Measurements from ENCODE around the gene MYOM3. TPM values are rescaled to one million over a fixed set of nuclear protein-coding genes. Genes with fewer than 3 reads are reported as not detected.

Gene MYOM3
- total RNA-seq, 1 experiment from 2014 or later = 7.9 TPM

GRCh38 chr1:24084050-24084449, 27.9 kb downstream of the MYOM3 start:
- ChIA-PET POLR2A (no interaction called here), CTCF (no interaction called here), RAD21 (ENCODE audit: low non-redundant PET in 1 of 2, low total read pairs in 2 of 2, uncharacterized antibody in 2 of 2, unreplicated experiment in 2 of 2) (no interaction called here)
- Histone ChIP-seq H3K4me3 (replicated peaks in 1 of 2; ENCODE audit: low read depth in 1 of 2, low read length in 2 of 2) (no peak overlapping the region), H3K4me2 (ENCODE audit: low read length) (no peak overlapping the region), H4K20me1 (ENCODE audit: insufficient read depth) (no peaks in the 10 kb centered on the region), H3K9me2 (ENCODE audit: insufficient read depth) (no peaks in the 10 kb centered on the region), H3K4me1 (ENCODE audit: control insufficient read depth in 1 of 2, insufficient read depth in 2 of 2, low read length in 2 of 2) (no peaks in the 10 kb centered on the region), H2AFZ (ENCODE audit: low read depth, low read length, poor library complexity, severe bottlenecking) (no peak overlapping the region), H3K9me3 (ENCODE audit: control insufficient read depth in 1 of 2, insufficient read depth in 1 of 2, low read depth in 1 of 2, low read length in 2 of 2) (no peaks in the 10 kb centered on the region), H3K27ac (ENCODE audit: low read depth, low read length) (no peak overlapping the region), H3K9ac (ENCODE audit: low read length) (no peak overlapping the region), H3K27me3 (ENCODE audit: insufficient read depth, low read length) (no peaks in the 10 kb centered on the region), H3K36me3 (ENCODE audit: control insufficient read depth in 1 of 2, insufficient read depth in 2 of 2, low read length in 2 of 2) (no peaks in the 10 kb centered on the region), H3K79me2 (ENCODE audit: insufficient read depth, low read length) (no peaks in the 10 kb centered on the region)
- DNase-seq (ENCODE audit: low read depth, low spot score) = no peak
- ATAC-seq = no peak
- intact Hi-C loops (cut with micrococcal nuclease) = no loop called here
- TF ChIP-seq POLR2A (IDR thresholded peaks at IDR 0.05; ENCODE audit: borderline replicate concordance, extremely low read depth, insufficient read depth, insufficient read length) (no peak), EZH2phosphoT487 (IDR thresholded peaks at IDR 0.05; ENCODE audit: borderline replicate concordance) (no peak), SRF (IDR thresholded peaks at IDR 0.05; ENCODE audit: low read depth) (no peak), ZNF274 (IDR thresholded peaks at IDR 0.05; ENCODE audit: low read depth, low read length) (no peak), SIN3A (IDR thresholded peaks at IDR 0.05; ENCODE audit: low read depth) (no peak), EGR1 (IDR thresholded peaks at IDR 0.05; ENCODE audit: low read depth) (no peak), ZFX (IDR thresholded peaks at IDR 0.05) (no peak), CBX3 (IDR thresholded peaks at IDR 0.05; ENCODE audit: low read depth) (no peak), ZBTB33 (IDR thresholded peaks at IDR 0.05; ENCODE audit: extremely low read depth, insufficient replicate concordance, low read length) (no peak), TCF7L2 (IDR thresholded peaks at IDR 0.05; ENCODE audit: borderline replicate concordance, extremely low read depth, insufficient read depth, insufficient read length) (no peak), REST (IDR thresholded peaks at IDR 0.05; ENCODE audit: low read depth) (no peak), SP1 (IDR thresholded peaks at IDR 0.05; ENCODE audit: low read depth) (no peak), CTCF (IDR thresholded peaks at IDR 0.05 in 2 of 3, conservative IDR thresholded peaks at IDR 0.05 in 1 of 3; ENCODE audit: borderline replicate concordance in 1 of 3, insufficient read depth in 1 of 3, low read depth in 2 of 3, low read length in 2 of 3) (no peak), YY1 (IDR thresholded peaks at IDR 0.05; ENCODE audit: extremely low read depth, insufficient replicate concordance, low read depth, low read length) (no peak), CEBPB (IDR thresholded peaks at IDR 0.05; ENCODE audit: low read depth) (no peak), EZH2 (IDR thresholded peaks at IDR 0.05) (no peak), POLR2AphosphoS5 (IDR thresholded peaks at IDR 0.05; ENCODE audit: low read depth, low read length) (no peak), MAX (IDR thresholded peaks at IDR 0.05) (no peak), RAD21 (IDR thresholded peaks at IDR 0.05; ENCODE audit: low read depth) (no peak)
- BruUV-seq (replicated peaks) = no TSS peak
